ENCODE measurements around the gene RHEB. TPM values are rescaled to one million over a fixed set of nuclear protein-coding genes. Genes with fewer than 3 reads are reported as not detected.
A peak's percentile ranks its signal among the peaks of the same experiment; 100 is the strongest.

The RHEB gene
- total RNA-seq, 1 donor from 2014 or later: 103 TPM

GRCh38 chr7:151447312-151447711, 72.4 kb downstream of the RHEB start:
- H3K4me3 ChIP-seq: no peak overlapping the region
- no peaks in the 10 kb centered on the region for H3K36me3 ChIP-seq
- TF ChIP-seq CTCF (IDR thresholded peaks at IDR 0.05): no peak
- H3K9me3 ChIP-seq: no peaks in the 10 kb centered on the region
- ATAC-seq: no peak
- peaks cover 5% of the 10 kb centered on the region for H3K4me1 ChIP-seq
- intact Hi-C loops (cut with DNase I): loop anchor here (5.0 kb wide), 1 partner anchor 75 kb away; no protein-coding TSS in a partner anchor
- no peak overlapping the region for H3K27ac ChIP-seq
- no peaks in the 10 kb centered on the region for H3K27me3 ChIP-seq
- peak; percentile 43 for DNase-seq

- no peak for TF ChIP-seq CTCF (IDR thresholded peaks at IDR 0.05)
- intact Hi-C loops (cut with DNase I): loop anchor here (5.0 kb wide), 1 partner anchor 74 kb away; no protein-coding TSS in a partner anchor
- H3K36me3 ChIP-seq: no peaks in the 10 kb centered on the region
Observed at GRCh38 chr7:151446412-151446811, 73.3 kb downstream of the RHEB start.

GRCh38 chr7:151444632-151445031, 75.1 kb downstream of the RHEB start:
- intact Hi-C loops (cut with DNase I): loop anchor here (5.0 kb wide), 1 partner anchor 72 kb away; no protein-coding TSS in a partner anchor
- H3K27ac ChIP-seq: no peak overlapping the region
- no peaks in the 10 kb centered on the region for H3K27me3 ChIP-seq
- DNase-seq: no peak
- ATAC-seq: no peak
- peaks cover 17% of the 10 kb centered on the region for H3K4me1 ChIP-seq
- no peak overlapping the region for H3K4me3 ChIP-seq
- no peak for TF ChIP-seq CTCF (IDR thresholded peaks at IDR 0.05)
- no peaks in the 10 kb centered on the region for H3K36me3 ChIP-seq
- no peaks in the 10 kb centered on the region for H3K9me3 ChIP-seq

More at GRCh38 chr7:151446412-151446811, 73.3 kb downstream of the RHEB start:
- Histone ChIP-seq H3K27me3 (no peaks in the 10 kb centered on the region), H3K9me3 (no peaks in the 10 kb centered on the region), H3K4me3 (no peak overlapping the region), H3K4me1 (peaks cover 7% of the 10 kb centered on the region), H3K27ac (no peak overlapping the region)
- ATAC-seq (no peak), DNase-seq (no peak)

- H3K27ac ChIP-seq: no peak overlapping the region
- H3K4me3 ChIP-seq: no peak overlapping the region
- intact Hi-C loops (cut with DNase I): no loop called here
- DNase-seq (no peak), ATAC-seq (no peak)
- TF ChIP-seq CTCF (IDR thresholded peaks at IDR 0.05): no peak
- no peaks in the 10 kb centered on the region for H3K9me3 ChIP-seq
- H3K36me3 ChIP-seq: no peaks in the 10 kb centered on the region
- peaks cover 14% of the 10 kb centered on the region for H3K4me1 ChIP-seq
- H3K27me3 ChIP-seq: no peaks in the 10 kb centered on the region
Observed at GRCh38 chr7:151442776-151443496, 76.8 kb downstream of the RHEB start.

GRCh38 chr7:151440799-151441445, 78.8 kb downstream of the RHEB start:
- Histone ChIP-seq H3K4me3 (no peak overlapping the region), H3K9me3 (no peaks in the 10 kb centered on the region), H3K27ac (no peak overlapping the region), H3K27me3 (no peaks in the 10 kb centered on the region), H3K4me1 (peaks cover 13% of the 10 kb centered on the region), H3K36me3 (no peaks in the 10 kb centered on the region)
- ATAC-seq (no peak), DNase-seq (peak; percentile 48)
- intact Hi-C loops (cut with DNase I): no loop called here
- TF ChIP-seq CTCF (IDR thresholded peaks at IDR 0.05): no peak

Measured in upper lobe of right lung (tissue), 1 donor.